Upper lobe of right lung (tissue), 1 donor: ENCODE results near the gene FMN1. TPM values are rescaled to one million over a fixed set of nuclear protein-coding genes. Genes with fewer than 3 reads are reported as not detected.
A peak's percentile ranks its signal among the peaks of the same experiment; 100 is the strongest.

Source experiments
- ATAC-seq: fragments of 200-7000 bp; cut with Tn5 transposase; one replicate; pipeline ENCODE4 v1.9.1; 2020; ENCODE audit warnings: mild to moderate bottlenecking, moderate library complexity
- DNase-seq: peaks from one replicate; pipeline ENCODE4 v3.0.0-alpha.2; 2020
- H3K27ac ChIP-seq: fragments of 200-600 bp; one replicate; pipeline ENCODE4 v1.8.0; 2022
- H3K27me3 ChIP-seq: fragments of 200-600 bp; one replicate; pipeline ENCODE4 v1.8.0; 2022; ENCODE audit warnings: mild to moderate bottlenecking
- H3K36me3 ChIP-seq: fragments of 200-600 bp; one replicate; pipeline ENCODE4 v1.8.0; 2022
- H3K4me1 ChIP-seq: fragments of 200-600 bp; one replicate; pipeline ENCODE4 v1.8.0; 2022
- H3K4me3 ChIP-seq: fragments of 200-600 bp; one replicate; pipeline ENCODE4 v1.8.0; 2022; ENCODE audit warnings: mild to moderate bottlenecking
- H3K9me3 ChIP-seq: fragments of 200-600 bp; one replicate; pipeline ENCODE4 v1.8.0; 2022
- CTCF ChIP-seq: fragments of 200-600 bp; IDR thresholded peaks from one replicate; pipeline ENCODE4 v1.8.0; 2022; ENCODE audit warnings: antibody characterized with exemption
- intact Hi-C: fragments of 100-400 bp; cut with DNase I; formaldehyde crosslinking; loops from one replicate; pipeline ENCODE4 v1.11.0; 2022
- total RNA-seq: library from RNA; stranded (reverse); fragmentation: NEBNext Ultra II Directional; extraction: Animal tissue kit (Norgen Biotek cat#: 25700); gene quantifications from one replicate; pipeline ENCODE4 v1.2.1, GENCODE V29; 2021
- donor health status: DM: no; HTN: yes; CAD: no; lungs with severe emphysema.

Gene FMN1
- total RNA-seq, 1 donor from 2014 or later: 33.5 TPM

GRCh38 chr15:32723171-32723948, 471.2 kb downstream of the FMN1 start:
- no peak for TF ChIP-seq CTCF
- Histone ChIP-seq H3K4me1 (peaks cover 11% of the 10 kb centered on the region), H3K36me3 (no peaks in the 10 kb centered on the region), H3K27ac (no peak overlapping the region), H3K9me3 (no peaks in the 10 kb centered on the region), H3K4me3 (no peak overlapping the region), H3K27me3 (peaks cover 19% of the 10 kb centered on the region)
- DNase-seq: no peak
- ATAC-seq: no peak
- intact Hi-C loops: no loop called here

GRCh38 chr15:32722136-32722535, 472.4 kb downstream of the FMN1 start:
- intact Hi-C loops: no loop called here
- Histone ChIP-seq H3K27ac (no peak overlapping the region), H3K4me3 (no peak overlapping the region), H3K27me3 (peaks cover 31% of the 10 kb centered on the region), H3K4me1 (peaks cover 16% of the 10 kb centered on the region), H3K36me3 (no peaks in the 10 kb centered on the region), H3K9me3 (no peaks in the 10 kb centered on the region)
- no peak for TF ChIP-seq CTCF
- no peak for ATAC-seq
- DNase-seq: no peak

- DNase-seq (no peak), ATAC-seq (no peak)
- Histone ChIP-seq H3K27me3 (peaks cover 37% of the 10 kb centered on the region), H3K4me3 (no peak overlapping the region), H3K36me3 (no peaks in the 10 kb centered on the region), H3K9me3 (no peaks in the 10 kb centered on the region), H3K27ac (no peak overlapping the region), H3K4me1 (peaks cover 17% of the 10 kb centered on the region)
- intact Hi-C loops: no loop called here
- no peak for TF ChIP-seq CTCF
Measured at GRCh38 chr15:32721596-32721995, 472.9 kb downstream of the FMN1 start.

- Histone ChIP-seq H3K4me3 (peak overlapping the region; percentile 30), H3K9me3 (no peaks in the 10 kb centered on the region), H3K27ac (no peak overlapping the region), H3K4me1 (peaks cover 17% of the 10 kb centered on the region), H3K36me3 (no peaks in the 10 kb centered on the region), H3K27me3 (peaks cover 62% of the 10 kb centered on the region)
- DNase-seq (no peak), ATAC-seq (peak; percentile 59)
- TF ChIP-seq CTCF: no peak
- intact Hi-C loops: loop anchor here (10.0 kb wide), 1 partner anchor 64 kb away; no protein-coding TSS in a partner anchor
Measured at GRCh38 chr15:32718821-32719716, 475.4 kb downstream of the FMN1 start.

- ATAC-seq (peak; percentile 12), DNase-seq (no peak)
- peak overlapping the region; percentile 30 for H3K4me3 ChIP-seq
- H3K4me1 ChIP-seq: peaks cover 17% of the 10 kb centered on the region
- peaks cover 67% of the 10 kb centered on the region for H3K27me3 ChIP-seq
- intact Hi-C loops: loop anchor here (10.0 kb wide), 1 partner anchor 64 kb away; no protein-coding TSS in a partner anchor
- H3K27ac ChIP-seq: no peak overlapping the region
- TF ChIP-seq CTCF: no peak
- H3K9me3 ChIP-seq: no peaks in the 10 kb centered on the region
- no peaks in the 10 kb centered on the region for H3K36me3 ChIP-seq
Measured at GRCh38 chr15:32718227-32718820, 476.2 kb downstream of the FMN1 start.
